Measurements from ENCODE around the gene BBS2. TPM values are rescaled to one million over a fixed set of nuclear protein-coding genes. Genes with fewer than 3 reads are reported as not detected.
A peak's percentile ranks its signal among the peaks of the same experiment; 100 is the strongest.

Gene BBS2
- total and polyA plus RNA-seq, 2 of the 13 experiments (the other 11 are each of a cell fraction or from before 2014, with no cell fraction given): 59.7 to 68.3 TPM

DNA sequence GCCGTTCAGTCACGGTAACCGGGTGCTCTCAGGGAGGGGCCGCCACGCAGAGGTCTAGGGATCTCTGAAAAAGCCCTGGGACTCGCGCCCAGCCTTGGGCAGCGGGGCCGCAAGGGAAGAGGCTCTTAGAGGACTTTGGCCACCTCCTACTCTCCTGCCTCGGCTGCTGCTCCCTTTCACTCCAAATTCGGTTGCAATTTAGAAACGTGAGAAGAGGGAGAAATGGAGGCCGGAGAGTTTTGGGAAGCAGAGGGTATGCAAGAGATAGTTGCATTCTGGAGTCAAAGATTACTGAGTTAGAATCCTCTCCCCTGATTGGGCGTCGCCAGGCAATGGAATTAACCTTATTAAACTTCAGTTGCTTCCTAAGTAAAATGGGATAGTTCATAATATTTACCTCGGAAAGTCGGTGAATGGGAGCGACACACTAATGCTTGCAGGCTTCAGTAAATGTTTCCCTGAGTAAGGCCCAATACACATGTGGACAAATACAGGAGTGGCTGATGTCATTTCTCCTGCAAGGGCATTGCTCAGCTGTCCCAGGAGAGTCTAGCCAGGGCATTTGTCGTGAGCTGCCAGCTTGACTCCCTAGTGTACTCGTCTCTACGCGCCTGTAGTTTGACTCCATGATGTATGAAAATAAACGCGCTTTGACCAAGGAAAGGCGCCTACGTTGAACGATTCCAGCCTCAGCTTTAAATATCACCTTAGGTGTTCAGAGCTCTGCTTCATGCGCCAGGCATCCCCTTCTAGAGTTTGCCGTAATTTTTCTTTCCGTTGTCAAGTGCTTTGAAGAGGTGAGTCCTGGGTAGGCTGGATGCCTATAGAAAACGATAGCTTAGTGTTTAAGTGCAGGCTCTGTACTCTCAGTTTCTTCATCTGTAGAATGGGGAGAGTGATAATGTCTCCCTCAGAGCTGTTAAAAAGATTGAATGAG is 67.8 kb downstream of the BBS2 start (continued):
- TF ChIP-seq, protein P1, sequence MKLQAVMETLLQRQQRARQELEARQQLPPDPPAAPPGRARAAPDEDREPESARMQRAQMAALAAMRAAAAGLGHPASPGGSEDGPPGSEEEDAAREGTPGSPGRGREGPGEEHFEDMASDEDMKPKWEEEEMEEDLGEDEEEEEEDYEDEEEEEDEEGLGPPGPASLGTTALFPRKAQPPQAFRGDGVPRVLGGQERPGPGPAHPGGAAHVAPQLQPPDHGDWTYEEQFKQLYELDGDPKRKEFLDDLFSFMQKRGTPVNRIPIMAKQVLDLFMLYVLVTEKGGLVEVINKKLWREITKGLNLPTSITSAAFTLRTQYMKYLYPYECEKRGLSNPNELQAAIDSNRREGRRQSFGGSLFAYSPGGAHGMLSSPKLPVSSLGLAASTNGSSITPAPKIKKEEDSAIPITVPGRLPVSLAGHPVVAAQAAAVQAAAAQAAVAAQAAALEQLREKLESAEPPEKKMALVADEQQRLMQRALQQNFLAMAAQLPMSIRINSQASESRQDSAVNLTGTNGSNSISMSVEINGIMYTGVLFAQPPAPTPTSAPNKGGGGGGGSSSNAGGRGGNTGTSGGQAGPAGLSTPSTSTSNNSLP (IDR thresholded peaks at IDR 0.05; ENCODE audit: low read depth, low read length): no peak
- TF ChIP-seq KDM1A (CRISPR knock-in tag; IDR thresholded peaks at IDR 0.05): peak; percentile 86
- TF ChIP-seq NFYB (CRISPR knock-in tag; IDR thresholded peaks at IDR 0.05): no peak
- no peak for TF ChIP-seq ZNF850 (CRISPR knock-in tag; conservative IDR thresholded peaks at IDR 0.05)
- no peak for TF ChIP-seq ISX (CRISPR knock-in tag; conservative IDR thresholded peaks at IDR 0.05)
- TF ChIP-seq RCOR2 (CRISPR knock-in tag; IDR thresholded peaks at IDR 0.05): 0 out of 2 replicates have a peak, but pooled peaks have one; percentile 34
- TF ChIP-seq ZNF773 (CRISPR knock-in tag; IDR thresholded peaks at IDR 0.05; ENCODE audit: borderline replicate concordance): peak; percentile 51; the same call in 1 of the 2 replicates
- no peak for TF ChIP-seq TBX2 (CRISPR knock-in tag; IDR thresholded peaks at IDR 0.05; ENCODE audit: borderline replicate concordance)
- 0 out of 2 replicates have a peak, but pooled peaks have one; percentile 8 for TF ChIP-seq ZNF331 (CRISPR knock-in tag; IDR thresholded peaks at IDR 0.05)
- no peak for TF ChIP-seq ATF1 (CRISPR knock-in tag; IDR thresholded peaks at IDR 0.05)
- no peak for TF ChIP-seq ZNF225 (CRISPR knock-in tag; IDR thresholded peaks at IDR 0.05)
- TF ChIP-seq ZNF572 (CRISPR knock-in tag; IDR thresholded peaks at IDR 0.05): no peak
- TF ChIP-seq ZNF34 (CRISPR knock-in tag; IDR thresholded peaks at IDR 0.05; ENCODE audit: borderline replicate concordance): no peak; the same call in 1 of the 2 replicates
- no peak for TF ChIP-seq ZSCAN9 (CRISPR knock-in tag; IDR thresholded peaks at IDR 0.05; ENCODE audit: borderline replicate concordance)
- 0 out of 2 replicates have a peak, but pooled peaks have one; percentile 3 for TF ChIP-seq NCOA1 (CRISPR knock-in tag; IDR thresholded peaks at IDR 0.05)
- TF ChIP-seq SIX4 (CRISPR knock-in tag; IDR thresholded peaks at IDR 0.05): no peak
- TF ChIP-seq ZNF3 (CRISPR knock-in tag; IDR thresholded peaks at IDR 0.05): no peak
- no peak for TF ChIP-seq ZNF879 (CRISPR knock-in tag; IDR thresholded peaks at IDR 0.05)
- TF ChIP-seq STAT5B (CRISPR knock-in tag; IDR thresholded peaks at IDR 0.05): no peak
- no peak for TF ChIP-seq KAT8 (CRISPR knock-in tag; IDR thresholded peaks at IDR 0.05)
- no peak for TF ChIP-seq HNRNPUL1 (IDR thresholded peaks at IDR 0.05; ENCODE audit: low read depth, low read length)
- no peak for TF ChIP-seq PRMT3 (CRISPR knock-in tag; IDR thresholded peaks at IDR 0.05; ENCODE audit: borderline replicate concordance, low read depth)
- TF ChIP-seq, protein P2, sequence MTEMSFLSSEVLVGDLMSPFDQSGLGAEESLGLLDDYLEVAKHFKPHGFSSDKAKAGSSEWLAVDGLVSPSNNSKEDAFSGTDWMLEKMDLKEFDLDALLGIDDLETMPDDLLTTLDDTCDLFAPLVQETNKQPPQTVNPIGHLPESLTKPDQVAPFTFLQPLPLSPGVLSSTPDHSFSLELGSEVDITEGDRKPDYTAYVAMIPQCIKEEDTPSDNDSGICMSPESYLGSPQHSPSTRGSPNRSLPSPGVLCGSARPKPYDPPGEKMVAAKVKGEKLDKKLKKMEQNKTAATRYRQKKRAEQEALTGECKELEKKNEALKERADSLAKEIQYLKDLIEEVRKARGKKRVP (CRISPR knock-in tag; IDR thresholded peaks at IDR 0.05): peak in 1 of 2 experiments; percentile 81; a peak in 2 of 4 replicates
- TF ChIP-seq, protein P3, sequence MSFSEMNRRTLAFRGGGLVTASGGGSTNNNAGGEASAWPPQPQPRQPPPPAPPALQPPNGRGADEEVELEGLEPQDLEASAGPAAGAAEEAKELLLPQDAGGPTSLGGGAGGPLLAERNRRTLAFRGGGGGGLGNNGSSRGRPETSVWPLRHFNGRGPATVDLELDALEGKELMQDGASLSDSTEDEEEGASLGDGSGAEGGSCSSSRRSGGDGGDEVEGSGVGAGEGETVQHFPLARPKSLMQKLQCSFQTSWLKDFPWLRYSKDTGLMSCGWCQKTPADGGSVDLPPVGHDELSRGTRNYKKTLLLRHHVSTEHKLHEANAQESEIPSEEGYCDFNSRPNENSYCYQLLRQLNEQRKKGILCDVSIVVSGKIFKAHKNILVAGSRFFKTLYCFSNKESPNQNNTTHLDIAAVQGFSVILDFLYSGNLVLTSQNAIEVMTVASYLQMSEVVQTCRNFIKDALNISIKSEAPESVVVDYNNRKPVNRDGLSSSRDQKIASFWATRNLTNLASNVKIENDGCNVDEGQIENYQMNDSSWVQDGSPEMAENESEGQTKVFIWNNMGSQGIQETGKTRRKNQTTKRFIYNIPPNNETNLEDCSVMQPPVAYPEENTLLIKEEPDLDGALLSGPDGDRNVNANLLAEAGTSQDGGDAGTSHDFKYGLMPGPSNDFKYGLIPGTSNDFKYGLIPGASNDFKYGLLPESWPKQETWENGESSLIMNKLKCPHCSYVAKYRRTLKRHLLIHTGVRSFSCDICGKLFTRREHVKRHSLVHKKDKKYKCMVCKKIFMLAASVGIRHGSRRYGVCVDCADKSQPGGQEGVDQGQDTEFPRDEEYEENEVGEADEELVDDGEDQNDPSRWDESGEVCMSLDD (CRISPR knock-in tag; IDR thresholded peaks at IDR 0.05; ENCODE audit: borderline replicate concordance): 0 out of 2 replicates have a peak, but pooled peaks have one; percentile 23

All from HepG2 (cell line).